NCI-H82 treated with DMSO at 0.1 percent for 48 hours (cell line): ENCODE results near the gene AK5.
"Not testable (repeated sequence)": the region's sequence is repeated elsewhere in the genome, so short reads cannot be mapped to it uniquely, and the experiment has no call there.

Source experiments
- DNase-seq: peaks from one replicate; lab custom pipeline; 2025; ENCODE audit not compliant: unreplicated experiment; lab: John Stamatoyannopoulos, UW

AK5 gene

GRCh38 chr1:77394166-77394565 is 112.3 kb downstream of the AK5 start:
- DNase-seq = peak; percentile 91

DNA sequence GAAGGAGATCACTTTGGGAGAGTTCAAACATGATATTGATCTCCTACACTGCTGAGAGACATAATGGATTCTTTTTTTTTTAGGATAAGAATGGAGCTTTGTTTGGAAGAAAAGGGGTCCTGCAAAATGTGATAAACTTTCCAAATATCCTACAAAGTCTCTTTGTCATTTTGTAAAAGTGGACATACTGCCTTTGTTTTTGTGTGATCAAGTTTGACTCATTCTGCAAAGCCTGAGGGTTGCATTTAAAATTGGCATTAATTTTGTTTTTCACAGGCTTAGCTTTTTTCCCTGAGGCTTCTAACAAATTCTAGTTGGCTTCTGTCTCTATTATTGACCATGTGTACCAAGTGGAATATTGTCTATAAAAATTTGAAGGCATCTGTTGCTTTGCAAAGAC is 113.2 kb downstream of the AK5 start:
- no peak for DNase-seq

GRCh38 chr1:77398152-77398551 is 116.3 kb downstream of the AK5 start:
- no peak for DNase-seq

- no peak for DNase-seq
Observed at GRCh38 chr1:77399250-77400086, 117.6 kb downstream of the AK5 start.

DNA sequence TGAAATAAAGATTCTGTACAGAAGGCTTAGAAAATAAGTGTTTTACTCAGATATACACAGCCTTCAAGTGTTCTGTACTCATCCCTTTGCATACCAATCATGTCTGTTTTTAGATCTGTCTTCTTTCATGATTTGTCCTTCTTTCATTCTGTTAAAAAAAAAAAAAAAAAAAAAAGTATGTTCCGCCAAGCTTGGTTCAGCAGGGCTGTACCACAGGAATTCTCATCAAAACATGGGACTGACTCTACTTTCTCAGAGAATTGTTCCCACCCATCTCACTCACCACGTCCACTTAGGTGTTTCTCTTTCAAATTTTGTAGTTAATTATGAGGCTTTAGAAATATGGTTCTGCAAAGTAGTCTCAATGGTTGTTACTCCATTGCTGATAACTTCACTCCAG is 119.0 kb downstream of the AK5 start:
- DNase-seq = no peak

DNA sequence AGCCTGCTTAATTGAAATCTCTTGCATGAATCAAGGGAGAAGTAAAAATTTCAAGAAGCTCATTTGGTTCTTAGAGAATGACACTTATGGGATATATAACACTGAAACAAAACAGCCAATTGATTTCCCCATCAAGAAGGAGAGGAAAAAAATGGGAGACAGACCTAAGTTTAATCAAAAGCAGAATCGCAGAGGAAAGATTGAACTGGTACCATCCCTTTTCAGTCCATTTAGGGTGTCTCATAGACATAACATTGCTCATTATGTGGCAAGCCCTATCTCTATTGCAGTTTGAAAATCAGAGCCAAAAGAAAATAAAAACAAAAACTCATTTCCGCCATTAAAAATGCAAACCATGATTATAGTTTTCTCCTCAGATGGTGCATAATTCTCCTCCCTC is 119.6 kb downstream of the AK5 start:
- DNase-seq = no peak

GRCh38 chr1:77405186-77405585 is 123.4 kb downstream of the AK5 start:
- DNase-seq = no peak

DNA sequence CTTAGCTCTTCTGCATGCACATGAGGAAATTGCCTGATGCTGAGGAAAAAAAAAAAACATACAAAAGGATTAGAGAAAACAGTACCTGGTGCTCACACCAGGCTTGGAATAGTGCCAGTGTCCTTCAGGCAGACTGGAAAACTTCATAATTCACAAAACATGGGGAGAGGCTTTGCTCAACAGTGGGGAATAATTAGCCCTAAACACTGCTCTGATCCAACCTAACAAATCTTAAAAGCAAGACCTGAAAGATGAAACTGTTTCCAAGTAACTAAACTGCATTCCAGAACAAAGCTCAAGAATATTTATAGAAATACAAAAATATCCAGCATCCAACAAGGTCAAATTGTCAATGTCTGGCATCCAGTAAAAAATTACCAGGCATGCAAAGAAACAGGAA is 124.8 kb downstream of the AK5 start:
- DNase-seq = no peak

GRCh38 chr1:77407738-77408375 is 126.0 kb downstream of the AK5 start:
- no peak for DNase-seq

DNA sequence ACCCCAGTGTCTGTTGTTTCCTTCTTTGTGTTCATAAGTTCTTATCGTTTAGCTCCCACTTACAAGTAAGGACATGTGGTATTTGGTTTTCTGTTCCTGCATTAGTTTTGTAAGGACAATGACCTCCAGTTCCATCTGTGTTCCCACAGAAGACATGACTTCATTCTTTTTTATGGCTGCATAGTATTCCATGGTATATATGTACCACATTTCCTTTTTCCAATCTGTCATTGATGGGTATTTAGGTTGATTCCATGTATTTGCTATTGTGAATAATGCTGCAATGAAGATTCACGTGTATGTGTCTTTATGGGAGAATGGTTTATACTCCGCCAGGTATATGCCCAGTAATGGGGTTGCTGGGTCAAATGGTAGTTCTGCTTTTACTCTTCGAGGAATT is 127.1 kb downstream of the AK5 start:
- DNase-seq = not testable (repeated sequence)

DNA sequence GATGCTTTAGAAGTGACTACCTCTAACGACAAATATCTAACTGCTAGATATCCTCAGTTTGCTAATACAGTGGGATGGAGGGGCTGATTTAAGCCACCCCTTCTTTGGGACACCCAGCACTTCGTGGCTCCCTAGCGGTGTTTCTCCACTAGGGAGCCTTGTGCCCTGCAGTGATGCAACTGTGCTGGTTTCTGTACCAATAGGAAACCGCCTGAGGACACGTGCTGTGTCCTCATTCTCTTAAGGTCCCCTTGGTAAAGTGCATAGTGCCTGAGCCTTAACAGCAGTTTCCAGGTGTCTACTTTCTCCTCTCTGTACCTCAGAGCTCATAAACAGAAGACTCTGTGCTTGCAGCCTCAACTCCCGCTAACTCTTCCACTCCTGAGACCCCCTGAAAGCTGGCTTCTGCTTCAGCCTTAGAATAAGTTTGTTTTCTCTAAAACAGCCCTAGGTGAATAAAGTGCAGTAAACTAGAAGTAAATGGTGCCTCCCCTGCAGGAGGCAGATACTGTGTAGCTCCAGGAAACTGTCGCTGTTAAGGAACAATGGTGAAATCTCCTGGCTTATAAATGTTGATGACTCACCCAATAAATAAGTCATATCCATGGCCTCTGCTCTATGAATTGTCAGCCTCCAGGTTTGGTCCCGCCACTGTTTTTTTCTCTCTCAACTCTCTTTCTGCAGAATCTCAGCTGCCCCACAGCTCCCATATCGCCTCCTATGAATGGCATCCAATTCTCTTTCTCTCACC is 130.4 kb downstream of the AK5 start:
- DNase-seq = no peak

- DNase-seq = no peak
Observed at GRCh38 chr1:77412820-77413530, 131.2 kb downstream of the AK5 start.

GRCh38 chr1:77413541-77414335 is 131.9 kb downstream of the AK5 start:
- no peak for DNase-seq

- no peak for DNase-seq
Observed at GRCh38 chr1:77415579-77415978, 133.8 kb downstream of the AK5 start.

GRCh38 chr1:77416692-77417450 is 135.1 kb downstream of the AK5 start:
- DNase-seq = no peak

- not testable (repeated sequence) for DNase-seq
Observed at GRCh38 chr1:77418055-77418454, 136.2 kb downstream of the AK5 start.

DNA sequence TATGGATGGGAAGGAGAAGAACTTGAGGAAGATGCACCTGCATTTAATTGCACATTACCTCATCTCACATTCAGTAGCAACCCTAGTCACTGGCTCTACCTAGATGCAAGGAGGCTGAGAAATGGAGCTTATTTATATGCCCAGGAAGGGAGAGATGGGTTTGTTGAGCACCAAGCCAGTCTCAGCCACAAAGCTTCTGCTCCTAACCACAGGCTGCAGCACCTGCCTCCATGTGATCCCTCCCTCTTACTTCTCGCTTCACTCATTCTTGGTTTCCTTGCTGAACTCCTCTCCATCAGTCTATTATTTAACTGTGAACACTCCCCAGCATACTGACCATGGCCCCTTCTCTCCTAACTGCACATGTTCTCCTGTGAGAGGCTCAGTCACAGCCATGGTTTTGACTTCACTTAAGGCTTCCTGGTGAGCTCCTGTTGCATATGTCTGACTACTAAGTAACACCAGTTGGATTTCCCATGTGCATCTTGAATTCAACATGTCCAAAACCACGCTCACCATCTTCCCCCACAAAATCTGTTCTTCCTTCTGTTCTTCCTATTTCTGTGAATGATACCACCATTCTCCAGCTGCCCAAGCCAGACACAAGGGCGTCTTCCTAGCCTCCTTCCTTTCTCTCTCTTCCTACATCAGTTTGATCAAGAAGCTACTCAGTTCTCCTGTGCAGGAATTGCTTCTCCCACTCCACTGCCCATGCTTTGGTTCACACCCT is 139.8 kb downstream of the AK5 start:
- DNase-seq = no peak

GRCh38 chr1:77424236-77424635 is 142.4 kb downstream of the AK5 start:
- DNase-seq = no peak

- no peak for DNase-seq
Observed at GRCh38 chr1:77428068-77428467, 146.2 kb downstream of the AK5 start.
